ENCODE data around the gene TIMM44.

DNA sequence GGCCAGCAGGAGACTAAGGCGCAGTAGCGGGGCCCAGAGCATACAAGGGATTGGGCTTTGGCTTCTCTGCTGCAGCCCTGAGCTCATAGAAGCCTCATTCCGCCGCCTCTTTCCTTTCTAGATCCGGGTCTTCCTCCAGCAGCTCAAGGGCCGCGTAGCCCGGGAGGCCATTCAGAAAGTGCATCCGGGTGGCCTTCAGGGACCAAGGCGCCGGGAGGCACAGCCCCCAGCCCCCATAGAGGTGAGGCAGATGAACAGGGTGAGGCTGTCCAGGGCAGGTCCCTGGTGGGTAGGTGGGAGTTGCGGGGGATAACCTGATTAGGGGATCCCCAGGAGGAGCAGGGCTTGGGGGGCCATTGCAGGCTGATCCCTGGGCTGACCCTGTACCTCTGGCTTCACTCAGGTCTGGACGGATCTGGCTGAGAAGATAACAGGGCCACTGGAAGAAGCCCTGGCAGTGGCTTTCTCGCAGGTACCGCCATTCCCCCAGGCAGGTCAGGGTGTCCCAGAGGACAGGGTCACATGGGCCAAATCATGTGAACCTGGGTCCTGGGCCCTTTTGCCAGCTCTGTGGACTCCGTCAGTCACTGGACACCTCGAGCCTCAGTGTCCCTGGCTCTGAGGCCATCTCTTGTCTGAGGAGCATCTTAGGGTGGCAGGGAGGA lies 22.0 kb downstream of the TIMM44 start:
- TF ChIP-seq, protein P1, sequence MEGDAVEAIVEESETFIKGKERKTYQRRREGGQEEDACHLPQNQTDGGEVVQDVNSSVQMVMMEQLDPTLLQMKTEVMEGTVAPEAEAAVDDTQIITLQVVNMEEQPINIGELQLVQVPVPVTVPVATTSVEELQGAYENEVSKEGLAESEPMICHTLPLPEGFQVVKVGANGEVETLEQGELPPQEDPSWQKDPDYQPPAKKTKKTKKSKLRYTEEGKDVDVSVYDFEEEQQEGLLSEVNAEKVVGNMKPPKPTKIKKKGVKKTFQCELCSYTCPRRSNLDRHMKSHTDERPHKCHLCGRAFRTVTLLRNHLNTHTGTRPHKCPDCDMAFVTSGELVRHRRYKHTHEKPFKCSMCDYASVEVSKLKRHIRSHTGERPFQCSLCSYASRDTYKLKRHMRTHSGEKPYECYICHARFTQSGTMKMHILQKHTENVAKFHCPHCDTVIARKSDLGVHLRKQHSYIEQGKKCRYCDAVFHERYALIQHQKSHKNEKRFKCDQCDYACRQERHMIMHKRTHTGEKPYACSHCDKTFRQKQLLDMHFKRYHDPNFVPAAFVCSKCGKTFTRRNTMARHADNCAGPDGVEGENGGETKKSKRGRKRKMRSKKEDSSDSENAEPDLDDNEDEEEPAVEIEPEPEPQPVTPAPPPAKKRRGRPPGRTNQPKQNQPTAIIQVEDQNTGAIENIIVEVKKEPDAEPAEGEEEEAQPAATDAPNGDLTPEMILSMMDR (IDR thresholded peaks at IDR 0.05): no peak
- no peak for TF ChIP-seq POLR2A (IDR thresholded peaks at IDR 0.05)
